Measurements from ENCODE around the gene RNF208.

DNA sequence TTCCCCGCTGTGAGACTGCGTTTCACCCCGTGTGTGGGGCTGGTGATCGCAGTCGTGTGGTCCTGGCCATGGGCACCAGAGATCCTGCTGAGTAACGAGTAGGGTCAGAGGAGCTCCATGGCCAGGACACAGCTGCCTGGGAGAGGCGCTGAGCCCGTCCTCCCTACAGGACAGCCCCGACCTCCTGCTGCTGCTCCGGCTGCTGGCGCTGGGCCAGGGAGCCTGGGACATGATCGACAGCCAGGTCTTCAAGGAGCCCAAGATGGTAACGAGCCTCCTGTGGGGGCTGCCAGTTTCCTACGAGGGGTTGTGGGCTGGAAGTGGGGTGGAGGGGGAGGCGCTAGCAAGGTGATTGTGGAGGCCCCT is 44.1 kb upstream of the RNF208 start:
- TF ChIP-seq, protein P1, sequence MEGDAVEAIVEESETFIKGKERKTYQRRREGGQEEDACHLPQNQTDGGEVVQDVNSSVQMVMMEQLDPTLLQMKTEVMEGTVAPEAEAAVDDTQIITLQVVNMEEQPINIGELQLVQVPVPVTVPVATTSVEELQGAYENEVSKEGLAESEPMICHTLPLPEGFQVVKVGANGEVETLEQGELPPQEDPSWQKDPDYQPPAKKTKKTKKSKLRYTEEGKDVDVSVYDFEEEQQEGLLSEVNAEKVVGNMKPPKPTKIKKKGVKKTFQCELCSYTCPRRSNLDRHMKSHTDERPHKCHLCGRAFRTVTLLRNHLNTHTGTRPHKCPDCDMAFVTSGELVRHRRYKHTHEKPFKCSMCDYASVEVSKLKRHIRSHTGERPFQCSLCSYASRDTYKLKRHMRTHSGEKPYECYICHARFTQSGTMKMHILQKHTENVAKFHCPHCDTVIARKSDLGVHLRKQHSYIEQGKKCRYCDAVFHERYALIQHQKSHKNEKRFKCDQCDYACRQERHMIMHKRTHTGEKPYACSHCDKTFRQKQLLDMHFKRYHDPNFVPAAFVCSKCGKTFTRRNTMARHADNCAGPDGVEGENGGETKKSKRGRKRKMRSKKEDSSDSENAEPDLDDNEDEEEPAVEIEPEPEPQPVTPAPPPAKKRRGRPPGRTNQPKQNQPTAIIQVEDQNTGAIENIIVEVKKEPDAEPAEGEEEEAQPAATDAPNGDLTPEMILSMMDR (IDR thresholded peaks at IDR 0.05 in 4 of 5, conservative IDR thresholded peaks at IDR 0.05 in 1 of 5): no peak
- no peak for TF ChIP-seq POLR2A (IDR thresholded peaks at IDR 0.05)

Measured in gastrocnemius medialis (tissue), 4 donors.